IMR-90 (cell line): Measurements from ENCODE around the gene SH3GL2. TPM values are rescaled to one million over a fixed set of nuclear protein-coding genes. Genes with fewer than 3 reads are reported as not detected.

Experiments used
- ATAC-seq: fragments of 200-7000 bp; cut with Tn5 transposase; 2 replicates; pipeline ENCODE4 v1.9.1; 2020; ENCODE audit warnings: low read depth, mild to moderate bottlenecking, moderate library complexity
- BruUV-seq: library from RNA; stranded (reverse); fragments of 400-500 nt; replicated peaks from 2 replicates; lab custom pipeline; 2021; lab: Mats Ljungman, UMichigan
- CTCF ChIA-PET: fragments of 300-600 bp; formaldehyde crosslinking; extraction: SDS; loops from one replicate; lab custom pipeline; 2021; ENCODE audit warnings: antibody characterized with exemption; lab: Yijun Ruan, JAX
- POLR2A ChIA-PET: fragments of 300-600 bp; sonication (Branson Sonifier 250); formaldehyde crosslinking; loops from one replicate; lab custom pipeline; 2022; ENCODE audit warnings: antibody characterized with exemption; ENCODE audit not compliant: unreplicated experiment; lab: Charles Lee
- DNase-seq: peaks from one replicate; pipeline ENCODE4 v3.0.0; 2013
- H2AFZ ChIP-seq: replicated peaks from 2 replicates; pipeline ENCODE3; 2013; ENCODE audit warnings: low read length, mild to moderate bottlenecking; ENCODE audit not compliant: poor library complexity
- H2AK5ac ChIP-seq: 2 replicates; pipeline ENCODE4 v1.6.1; 2013; ENCODE audit warnings: low read depth, low read length, inconsistent platforms
- H2AK9ac ChIP-seq: replicated peaks from 2 replicates; pipeline ENCODE3; 2013; ENCODE audit warnings: mild to moderate bottlenecking, low read depth, low read length, moderate library complexity; ENCODE audit not compliant: poor library complexity
- H2BK120ac ChIP-seq: 2 replicates; pipeline ENCODE4 v1.6.1; 2013; ENCODE audit warnings: low read depth, low read length, inconsistent platforms
- H2BK15ac ChIP-seq: 3 replicates; pipeline ENCODE4 v1.6.1; 2013; ENCODE audit warnings: low read depth, low read length, inconsistent platforms
- H2BK20ac ChIP-seq: 2 replicates; pipeline ENCODE4 v1.6.1; 2013; ENCODE audit warnings: low read depth, mild to moderate bottlenecking, inconsistent platforms, low read length, moderate library complexity
- H2BK5ac ChIP-seq: 2 replicates; pipeline ENCODE4 v1.6.1; 2013; ENCODE audit warnings: mild to moderate bottlenecking, low read depth, low read length, inconsistent platforms; ENCODE audit not compliant: poor library complexity, severe bottlenecking
- H3K14ac ChIP-seq: replicated peaks from 2 replicates; pipeline ENCODE4 v1.6.1; 2013; ENCODE audit warnings: low read depth, low read length, inconsistent platforms
- H3K18ac ChIP-seq: 2 replicates; pipeline ENCODE4 v1.6.1; 2013; ENCODE audit warnings: low read depth, low read length, control low read depth
- H3K23ac ChIP-seq: 2 replicates; pipeline ENCODE4 v1.6.1; 2013; ENCODE audit warnings: low read depth, low read length, inconsistent platforms
- H3K27ac ChIP-seq: 2 replicates; pipeline ENCODE4 v1.5.1; 2013; ENCODE audit warnings: mild to moderate bottlenecking, control low read depth, low read length; ENCODE audit not compliant: insufficient read depth
- H3K27me3 ChIP-seq: 2 replicates; pipeline ENCODE4 v1.6.1; 2013; ENCODE audit warnings: low read length; ENCODE audit not compliant: control insufficient read depth, insufficient read depth
- H3K36me3 ChIP-seq: 2 replicates; pipeline ENCODE4 v1.6.1; 2013; ENCODE audit warnings: low read length, mixed read lengths; ENCODE audit not compliant: control insufficient read depth, insufficient read depth
- H3K4ac ChIP-seq: 2 replicates; pipeline ENCODE4 v1.6.1; 2013; ENCODE audit warnings: low read depth, low read length, inconsistent platforms
- H3K4me1 ChIP-seq: 2 replicates; pipeline ENCODE4 v1.6.1; 2013; ENCODE audit warnings: low read length, mixed read lengths; ENCODE audit not compliant: control insufficient read depth, insufficient read depth
- H3K4me2 ChIP-seq: 2 replicates; pipeline ENCODE4 v1.6.1; 2013; ENCODE audit warnings: low read depth, mild to moderate bottlenecking, control low read depth, low read length, moderate library complexity
- H3K4me3 ChIP-seq: 2 replicates; pipeline ENCODE4 v1.5.1; 2013; ENCODE audit warnings: low read depth, mild to moderate bottlenecking, control low read depth, low read length, moderate library complexity; ENCODE audit not compliant: insufficient read depth
- H3K56ac ChIP-seq: 2 replicates; pipeline ENCODE4 v1.6.1; 2013; ENCODE audit warnings: low read length, inconsistent platforms; ENCODE audit not compliant: insufficient read depth; ENCODE audit errors: extremely low read depth
- H3K79me1 ChIP-seq, 2 experiments: 2 replicates each; pipeline ENCODE4 v1.6.1; 2013; ENCODE audit warnings: low read length in 2 of 2, inconsistent platforms in 1 of 2, low read depth in 1 of 2
- H3K9ac ChIP-seq: 2 replicates; pipeline ENCODE4 v1.6.1; 2013; ENCODE audit warnings: low read depth, low read length, control low read depth
- H3K9me1 ChIP-seq: 2 replicates; pipeline ENCODE4 v1.6.1; 2013; ENCODE audit warnings: low read length, inconsistent platforms; ENCODE audit not compliant: insufficient read depth
- H3K9me3 ChIP-seq: 2 replicates; pipeline ENCODE4 v1.6.1; 2013; ENCODE audit warnings: low read length; ENCODE audit not compliant: control insufficient read depth, insufficient read depth
- H4K20me1 ChIP-seq: 2 replicates; pipeline ENCODE4 v1.6.1; 2013; ENCODE audit warnings: low read length, inconsistent platforms; ENCODE audit not compliant: insufficient read depth
- H4K5ac ChIP-seq: 2 replicates; pipeline ENCODE4 v1.6.1; 2013; ENCODE audit warnings: mild to moderate bottlenecking, low read depth, low read length, control low read depth
- H4K8ac ChIP-seq, 2 experiments: 2 replicates each; pipeline ENCODE4 v1.6.1; 2013; ENCODE audit warnings: low read depth in 2 of 2, low read length in 2 of 2, control low read depth in 1 of 2, inconsistent platforms in 1 of 2
- H4K91ac ChIP-seq: 2 replicates; pipeline ENCODE4 v1.6.1; 2013; ENCODE audit warnings: low read depth, low read length, inconsistent platforms; ENCODE audit not compliant: insufficient read depth
- BHLHE40 ChIP-seq: fragments of 150-350 bp; IDR thresholded peaks from 2 replicates; pipeline ENCODE4 v1.6.1; 2016; ENCODE audit warnings: mild to moderate bottlenecking, low read depth, low read length
- CEBPB ChIP-seq: IDR thresholded peaks from 2 replicates; pipeline ENCODE4 v1.6.1; 2012; ENCODE audit warnings: low read depth, low read length, improper control_type of control experiment
- CHD1 ChIP-seq: IDR thresholded peaks from 2 replicates; pipeline ENCODE4 v1.6.1; 2012; ENCODE audit warnings: low read depth, low read length, improper control_type of control experiment
- ELK1 ChIP-seq: fragments of 150-350 bp; IDR thresholded peaks from 2 replicates; pipeline ENCODE4 v1.6.1; 2016; ENCODE audit warnings: low read depth, mild to moderate bottlenecking, low read length, moderate library complexity, borderline replicate concordance
- FOS ChIP-seq: fragments of 150-350 bp; IDR thresholded peaks from 2 replicates; pipeline ENCODE4 v1.6.1; 2016; ENCODE audit warnings: low read depth, low read length
- MAFK ChIP-seq: IDR thresholded peaks from 2 replicates; pipeline ENCODE4 v1.6.1; 2012; ENCODE audit warnings: low read depth, low read length, improper control_type of control experiment
- MAZ ChIP-seq: IDR thresholded peaks from 2 replicates; pipeline ENCODE4 v1.6.1; 2012; ENCODE audit warnings: low read depth, mild to moderate bottlenecking, low read length, improper control_type of control experiment, moderate library complexity, borderline replicate concordance
- MXI1 ChIP-seq: IDR thresholded peaks from 2 replicates; pipeline ENCODE4 v1.6.1; 2012; ENCODE audit warnings: low read depth, mild to moderate bottlenecking, low read length, moderate library complexity, borderline replicate concordance
- NFE2L2 ChIP-seq: fragments of 150-350 bp; IDR thresholded peaks from 2 replicates; pipeline ENCODE4 v1.6.1; 2016; ENCODE audit warnings: low read depth, mild to moderate bottlenecking, low read length
- POLR2A ChIP-seq: IDR thresholded peaks from 2 replicates; pipeline ENCODE4 v1.6.1; 2012; ENCODE audit warnings: mild to moderate bottlenecking, low read depth, low read length
- RAD21 ChIP-seq: IDR thresholded peaks from 2 replicates; pipeline ENCODE4 v1.6.1; 2012; ENCODE audit warnings: low read length, improper control_type of control experiment
- RCOR1 ChIP-seq: IDR thresholded peaks from 2 replicates; pipeline ENCODE4 v1.6.1; 2012; ENCODE audit warnings: mild to moderate bottlenecking, low read length, improper control_type of control experiment; ENCODE audit not compliant: insufficient replicate concordance
- RFX5 ChIP-seq: IDR thresholded peaks from 2 replicates; pipeline ENCODE4 v1.8.0; 2012; ENCODE audit warnings: low read depth, mild to moderate bottlenecking, low read length, moderate library complexity
- SMC3 ChIP-seq: fragments of 150-350 bp; IDR thresholded peaks from 2 replicates; pipeline ENCODE4 v1.6.1; 2016; ENCODE audit warnings: low read depth, mild to moderate bottlenecking, antibody characterized with exemption, low read length, moderate library complexity
- WGBS, 2 experiments: methylation state at CpG; one replicate each; pipeline versions ENCODE4 v1.1.5 to v1.1.7; 2013; ENCODE audit warnings: missing lambda C conversion rate in 2 of 2; ENCODE audit not compliant: insufficient read length in 1 of 2; ENCODE audit errors: extremely low coverage in 2 of 2; 5-methylcytosine and 5-hydroxymethylcytosine counted together
- dilution Hi-C: fragments of 300-500 bp; cut with HindIII; formaldehyde crosslinking; loops from one replicate; pipeline ENCODE4 v1.14.3; 2018; ENCODE audit warnings: low sequenced_read_pairs; ENCODE audit not compliant: unreplicated experiment
- in situ Hi-C: fragments of 300-500 bp; cut with MboI; formaldehyde crosslinking; loops from 3 replicates; pipeline ENCODE4 v1.14.3; 2019; ENCODE audit warnings: low sequenced_read_pairs, inconsistent platforms, mixed read lengths
- intact Hi-C: fragments of 100-400 bp; cut with micrococcal nuclease; formaldehyde crosslinking; loops from 2 replicates; pipeline ENCODE4 v1.10.0; 2022
- polyA plus RNA-seq, 3 experiments: library from polyadenylated mRNA; depleted of rRNA; stranded (reverse); fragments of >200 nt; gene quantifications; 2 replicates each; pipeline ENCODE4 v1.2.3, GENCODE V29; 2012; ENCODE audit warnings: low replicate concordance in 1 of 3
- total RNA-seq: library from RNA; depleted of rRNA; stranded (reverse); fragments of >200 nt; gene quantifications from 2 replicates; pipeline ENCODE4 v1.2.3, GENCODE V29; 2012
- TF ChIP-seq, protein P1 (sequence below): fragments of 150-350 bp; IDR thresholded peaks from 2 replicates; pipeline ENCODE4 v1.6.1; 2017; ENCODE audit warnings: mild to moderate bottlenecking, antibody characterized with exemption, low read length, low read depth
- TF ChIP-seq, protein P2 (sequence below): conservative IDR thresholded peaks from 2 replicates; pipeline ENCODE4 v1.5.1; 2012; ENCODE audit warnings: mild to moderate bottlenecking, low read depth, low read length, improper control_type of control experiment

The SH3GL2 gene
- total and polyA plus RNA-seq, 2 of the 4 experiments (the other 2 are of a cell fraction): under 0.01 to 0.05 TPM

DNA sequence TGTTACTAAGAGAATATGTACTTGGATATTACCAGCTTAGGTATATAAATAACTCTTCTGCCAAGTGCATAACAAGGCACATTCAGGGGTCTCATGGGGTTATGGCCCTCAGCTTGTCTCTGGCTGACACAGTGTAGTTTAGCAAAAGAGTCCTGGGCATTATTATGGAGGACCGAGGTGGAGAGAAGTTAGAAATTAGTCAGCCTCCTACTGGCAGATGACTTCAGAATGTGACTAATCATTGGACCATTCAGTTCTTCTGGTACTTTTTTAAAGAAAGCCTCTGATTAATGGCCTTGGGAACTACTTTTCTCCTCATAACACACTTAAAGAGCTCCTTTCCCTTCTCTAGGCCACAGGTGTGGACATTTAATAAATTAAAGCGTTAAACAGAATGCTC is 178.9 kb downstream of the SH3GL2 start:
- H2AFZ ChIP-seq: no peak overlapping the region
- CTCF ChIA-PET: no interaction called here
- H2BK20ac ChIP-seq: no peak overlapping the region
- no peak overlapping the region for H4K8ac ChIP-seq
- no peaks in the 10 kb centered on the region for H3K79me1 ChIP-seq
- no peaks in the 10 kb centered on the region for H4K20me1 ChIP-seq
- H2AK9ac ChIP-seq: no peak overlapping the region
- no peak overlapping the region for H3K14ac ChIP-seq
- no peaks in the 10 kb centered on the region for H3K9me1 ChIP-seq
- no peak for TF ChIP-seq BHLHE40
- TF ChIP-seq SMC3: no peak
- TF ChIP-seq POLR2A: no peak
- TF ChIP-seq RAD21: no peak
- TF ChIP-seq NFE2L2: no peak
- TF ChIP-seq, protein P1, sequence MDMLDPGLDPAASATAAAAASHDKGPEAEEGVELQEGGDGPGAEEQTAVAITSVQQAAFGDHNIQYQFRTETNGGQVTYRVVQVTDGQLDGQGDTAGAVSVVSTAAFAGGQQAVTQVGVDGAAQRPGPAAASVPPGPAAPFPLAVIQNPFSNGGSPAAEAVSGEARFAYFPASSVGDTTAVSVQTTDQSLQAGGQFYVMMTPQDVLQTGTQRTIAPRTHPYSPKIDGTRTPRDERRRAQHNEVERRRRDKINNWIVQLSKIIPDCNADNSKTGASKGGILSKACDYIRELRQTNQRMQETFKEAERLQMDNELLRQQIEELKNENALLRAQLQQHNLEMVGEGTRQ: no peak
- no peak for TF ChIP-seq MAFK
- TF ChIP-seq, protein P2, sequence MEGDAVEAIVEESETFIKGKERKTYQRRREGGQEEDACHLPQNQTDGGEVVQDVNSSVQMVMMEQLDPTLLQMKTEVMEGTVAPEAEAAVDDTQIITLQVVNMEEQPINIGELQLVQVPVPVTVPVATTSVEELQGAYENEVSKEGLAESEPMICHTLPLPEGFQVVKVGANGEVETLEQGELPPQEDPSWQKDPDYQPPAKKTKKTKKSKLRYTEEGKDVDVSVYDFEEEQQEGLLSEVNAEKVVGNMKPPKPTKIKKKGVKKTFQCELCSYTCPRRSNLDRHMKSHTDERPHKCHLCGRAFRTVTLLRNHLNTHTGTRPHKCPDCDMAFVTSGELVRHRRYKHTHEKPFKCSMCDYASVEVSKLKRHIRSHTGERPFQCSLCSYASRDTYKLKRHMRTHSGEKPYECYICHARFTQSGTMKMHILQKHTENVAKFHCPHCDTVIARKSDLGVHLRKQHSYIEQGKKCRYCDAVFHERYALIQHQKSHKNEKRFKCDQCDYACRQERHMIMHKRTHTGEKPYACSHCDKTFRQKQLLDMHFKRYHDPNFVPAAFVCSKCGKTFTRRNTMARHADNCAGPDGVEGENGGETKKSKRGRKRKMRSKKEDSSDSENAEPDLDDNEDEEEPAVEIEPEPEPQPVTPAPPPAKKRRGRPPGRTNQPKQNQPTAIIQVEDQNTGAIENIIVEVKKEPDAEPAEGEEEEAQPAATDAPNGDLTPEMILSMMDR: no peak
- no peak for TF ChIP-seq ELK1
- no peak for TF ChIP-seq CHD1
- no peak for TF ChIP-seq CEBPB
- TF ChIP-seq MXI1: no peak
- TF ChIP-seq FOS: no peak
- TF ChIP-seq RCOR1: no peak
- no peak for TF ChIP-seq RFX5
- TF ChIP-seq MAZ: no peak
- H3K4ac ChIP-seq: no peak overlapping the region
- in situ Hi-C loops: no loop called here
- H2BK5ac ChIP-seq: no peak overlapping the region
- no peak overlapping the region for H3K18ac ChIP-seq
- 17% methylated on average over 1 of the region's 2 CpGs; no CpG with 5 or more reads in 1 of the 2 experiments for WGBS, 2 experiments
- dilution Hi-C loops: no loop called here
- no peaks in the 10 kb centered on the region for H3K36me3 ChIP-seq
- no peak overlapping the region for H2AK5ac ChIP-seq
- DNase-seq (peak; percentile 2), ATAC-seq (no peak)
- H3K23ac ChIP-seq: no peak overlapping the region
- H3K9ac ChIP-seq: no peak overlapping the region
- H3K4me1 ChIP-seq: no peaks in the 10 kb centered on the region
- no TSS peak for BruUV-seq
- H3K4me3 ChIP-seq: no peak overlapping the region
- no peak overlapping the region for H3K27ac ChIP-seq
- H2BK120ac ChIP-seq: no peak overlapping the region
- H3K9me3 ChIP-seq: no peaks in the 10 kb centered on the region
- no peaks in the 10 kb centered on the region for H3K27me3 ChIP-seq
- H2BK15ac ChIP-seq: no peak overlapping the region
- H4K91ac ChIP-seq: no peak overlapping the region
- no peak overlapping the region for H3K56ac ChIP-seq
- no peak overlapping the region for H3K4me2 ChIP-seq
- POLR2A ChIA-PET: no interaction called here
- no peak overlapping the region for H4K5ac ChIP-seq
- intact Hi-C loops: no loop called here
